OCI-LY1 (cell line): Measurements from ENCODE around the gene LGMN.

ENCODE experiments used
- H2AFZ ChIP-seq: fragments of 200-600 bp; sonication (generic), shearing (Covaris generic); 2 replicates; pipeline ENCODE4 v1.6.0; 2014; ENCODE audit warnings: antibody characterized with exemption, mild to moderate bottlenecking, low read length
- H3F3A ChIP-seq: fragments of 200-600 bp; sonication (generic), shearing (Covaris generic); 2 replicates; pipeline ENCODE4 v1.6.0; 2014; ENCODE audit warnings: mild to moderate bottlenecking, antibody characterized with exemption, low read length, moderate library complexity; ENCODE audit not compliant: insufficient read depth
- H3K27ac ChIP-seq: fragments of 200-600 bp; sonication (generic); 2 replicates; pipeline ENCODE4 v1.5.1; 2014; ENCODE audit warnings: low read length, mixed run types, mild to moderate bottlenecking, low read depth; ENCODE audit not compliant: poor library complexity, severe bottlenecking
- H3K27me3 ChIP-seq: fragments of 200-600 bp; sonication (generic); 2 replicates; pipeline ENCODE4 v1.6.0; 2014; ENCODE audit warnings: antibody characterized with exemption, mild to moderate bottlenecking, low read length, moderate library complexity; ENCODE audit not compliant: insufficient read depth
- H3K36me3 ChIP-seq: fragments of 200-600 bp; sonication (generic); 2 replicates; pipeline ENCODE4 v1.6.1; 2014; ENCODE audit warnings: mild to moderate bottlenecking, antibody characterized with exemption, low read length, moderate library complexity, mixed read lengths; ENCODE audit not compliant: insufficient read depth
- H3K4me1 ChIP-seq: fragments of 200-600 bp; sonication (generic); 2 replicates; pipeline ENCODE4 v1.5.1; 2014; ENCODE audit warnings: mild to moderate bottlenecking, low read length, moderate library complexity; ENCODE audit not compliant: insufficient read depth, severe bottlenecking
- H3K4me2 ChIP-seq: fragments of 200-600 bp; sonication (generic), shearing (Covaris generic); 2 replicates; pipeline ENCODE4 v1.6.1; 2014; ENCODE audit warnings: low read length
- H3K4me3 ChIP-seq: fragments of 200-600 bp; sonication (generic); 2 replicates; pipeline ENCODE4 v1.5.1; 2014; ENCODE audit warnings: low read length, low read depth, mild to moderate bottlenecking, mixed read lengths; ENCODE audit not compliant: poor library complexity, severe bottlenecking
- H3K79me2 ChIP-seq: fragments of 200-600 bp; shearing (Covaris generic); 2 replicates; pipeline ENCODE4 v1.6.1; 2016; ENCODE audit warnings: mixed run types, low read length, mixed read lengths; ENCODE audit not compliant: insufficient read depth
- H3K9ac ChIP-seq: fragments of 200-600 bp; sonication (generic), shearing (Covaris generic); 2 replicates; pipeline ENCODE4 v1.6.1; 2014; ENCODE audit warnings: mild to moderate bottlenecking, low read length, mixed read lengths
- H3K9me2 ChIP-seq: fragments of 200-600 bp; sonication (generic), shearing (Covaris generic); 2 replicates; pipeline ENCODE4 v1.6.1; 2014; ENCODE audit warnings: low read depth, mild to moderate bottlenecking, low read length, mixed read lengths
- H3K9me3 ChIP-seq: fragments of 200-600 bp; shearing (Covaris generic); 2 replicates; pipeline ENCODE4 v1.6.1; 2014; ENCODE audit warnings: low read length, mixed read lengths
- H4K20me1 ChIP-seq: fragments of 200-600 bp; sonication (generic), shearing (Covaris generic); 2 replicates; pipeline ENCODE4 v1.6.0; 2016; ENCODE audit warnings: mild to moderate bottlenecking, low read length; ENCODE audit not compliant: insufficient read depth
- EZH2 ChIP-seq: fragments of 200-600 bp; sonication (generic), shearing (Covaris generic); IDR thresholded peaks from 2 replicates; pipeline ENCODE4 v1.8.0; 2017; ENCODE audit warnings: borderline replicate concordance, mixed run types, mild to moderate bottlenecking, antibody characterized with exemption, low read length, moderate library complexity, mixed read lengths
- TF ChIP-seq, protein P1 (sequence below): fragments of 200-600 bp; sonication (generic), shearing (Covaris generic); IDR thresholded peaks from 2 replicates; pipeline ENCODE4 v1.5.1; 2017; ENCODE audit warnings: mild to moderate bottlenecking, antibody characterized with exemption, low read length, moderate library complexity, mixed read lengths

LGMN gene

DNA sequence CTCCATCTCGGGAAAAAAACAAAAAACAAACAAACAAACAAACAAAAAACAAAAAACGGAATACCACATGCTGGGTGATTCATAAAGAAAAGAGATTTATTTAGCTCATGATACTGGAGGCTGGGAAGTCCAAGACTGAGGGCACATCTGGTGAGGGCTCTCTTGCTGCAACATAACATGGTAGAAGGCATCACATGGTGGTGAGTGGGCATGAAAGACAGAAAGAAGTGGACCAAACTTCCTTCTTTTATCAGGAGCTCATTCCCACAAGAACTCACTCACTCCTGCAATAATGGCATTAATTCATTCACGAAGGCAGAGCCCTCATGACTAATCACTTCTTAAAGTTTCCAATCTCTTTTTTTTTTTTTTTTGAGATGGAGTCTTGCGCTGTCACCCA, 8.0 kb upstream of the LGMN start:
- Histone ChIP-seq H3K9me3 (no peaks in the 10 kb centered on the region), H3K9ac (no peak overlapping the region), H3K4me3 (no peak overlapping the region), H3K9me2 (no peaks in the 10 kb centered on the region), H3K27ac (no peak overlapping the region), H3K27me3 (no peaks in the 10 kb centered on the region), H3F3A (no peaks in the 10 kb centered on the region), H3K4me2 (no peak overlapping the region), H3K36me3 (no peaks in the 10 kb centered on the region), H2AFZ (no peak overlapping the region), H3K79me2 (no peaks in the 10 kb centered on the region), H4K20me1 (no peaks in the 10 kb centered on the region), H3K4me1 (no peaks in the 10 kb centered on the region)
- TF ChIP-seq, protein P1, sequence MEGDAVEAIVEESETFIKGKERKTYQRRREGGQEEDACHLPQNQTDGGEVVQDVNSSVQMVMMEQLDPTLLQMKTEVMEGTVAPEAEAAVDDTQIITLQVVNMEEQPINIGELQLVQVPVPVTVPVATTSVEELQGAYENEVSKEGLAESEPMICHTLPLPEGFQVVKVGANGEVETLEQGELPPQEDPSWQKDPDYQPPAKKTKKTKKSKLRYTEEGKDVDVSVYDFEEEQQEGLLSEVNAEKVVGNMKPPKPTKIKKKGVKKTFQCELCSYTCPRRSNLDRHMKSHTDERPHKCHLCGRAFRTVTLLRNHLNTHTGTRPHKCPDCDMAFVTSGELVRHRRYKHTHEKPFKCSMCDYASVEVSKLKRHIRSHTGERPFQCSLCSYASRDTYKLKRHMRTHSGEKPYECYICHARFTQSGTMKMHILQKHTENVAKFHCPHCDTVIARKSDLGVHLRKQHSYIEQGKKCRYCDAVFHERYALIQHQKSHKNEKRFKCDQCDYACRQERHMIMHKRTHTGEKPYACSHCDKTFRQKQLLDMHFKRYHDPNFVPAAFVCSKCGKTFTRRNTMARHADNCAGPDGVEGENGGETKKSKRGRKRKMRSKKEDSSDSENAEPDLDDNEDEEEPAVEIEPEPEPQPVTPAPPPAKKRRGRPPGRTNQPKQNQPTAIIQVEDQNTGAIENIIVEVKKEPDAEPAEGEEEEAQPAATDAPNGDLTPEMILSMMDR = no peak
- TF ChIP-seq EZH2 = no peak

DNA sequence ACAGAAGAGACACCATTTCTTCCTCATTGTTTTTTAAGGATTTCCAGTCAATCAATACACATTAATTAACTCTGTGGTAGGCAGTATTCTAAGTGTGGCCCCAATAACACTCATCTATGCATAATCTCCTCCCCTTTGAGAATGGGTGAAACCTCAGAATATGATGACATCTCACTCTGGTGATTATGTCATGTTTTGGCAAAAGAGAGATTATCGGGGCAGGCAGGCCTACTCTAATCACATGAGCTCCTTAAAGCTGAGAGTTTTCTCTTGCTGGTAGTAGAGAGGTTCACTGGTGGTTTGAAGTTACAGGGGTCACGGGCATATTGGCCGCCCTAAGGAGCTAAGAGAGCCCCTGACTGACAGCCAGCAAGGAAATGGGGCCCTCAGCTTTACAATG, 7.1 kb upstream of the LGMN start:
- H3K27ac ChIP-seq = no peak overlapping the region
- no peak overlapping the region for H3K9ac ChIP-seq

DNA sequence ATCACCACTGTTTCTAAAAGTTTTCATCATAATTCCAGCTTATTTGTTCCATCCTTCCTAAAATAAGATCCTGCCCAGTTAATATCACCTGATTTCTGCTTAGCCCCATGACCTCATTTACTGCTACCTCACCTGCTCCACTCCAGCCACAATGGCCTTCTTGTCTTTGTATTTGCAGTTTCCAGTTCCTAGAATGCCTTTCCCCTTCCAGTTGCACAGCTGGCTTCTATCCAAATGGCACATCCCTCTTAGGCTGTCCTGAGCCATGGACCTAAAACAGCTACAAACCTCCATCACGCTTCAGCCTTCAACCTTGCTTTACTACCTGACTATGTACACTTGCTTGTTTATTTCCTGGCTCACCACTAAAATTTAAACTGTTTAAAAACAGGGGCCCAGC, 6.5 kb upstream of the LGMN start:
- no peak overlapping the region for H3K27ac ChIP-seq
- TF ChIP-seq, protein P1 = no peak
- no peak for TF ChIP-seq EZH2
- no peak overlapping the region for H3K4me2 ChIP-seq
- H3F3A ChIP-seq = no peaks in the 10 kb centered on the region
- H4K20me1 ChIP-seq = no peaks in the 10 kb centered on the region
- H3K9me2 ChIP-seq = no peaks in the 10 kb centered on the region
- no peaks in the 10 kb centered on the region for H3K4me1 ChIP-seq
- H3K9me3 ChIP-seq = no peaks in the 10 kb centered on the region
- H3K79me2 ChIP-seq = no peaks in the 10 kb centered on the region
- no peaks in the 10 kb centered on the region for H3K36me3 ChIP-seq
- no peak overlapping the region for H3K4me3 ChIP-seq
- H3K9ac ChIP-seq = no peak overlapping the region
- H2AFZ ChIP-seq = no peak overlapping the region
- H3K27me3 ChIP-seq = 0 out of 2 replicates have a peak, but pooled peaks cover 3% of the 10 kb centered on the region

More for the DNA sequence above, 7.1 kb upstream of the LGMN start:
- no peaks in the 10 kb centered on the region for H3K36me3 ChIP-seq
- H3F3A ChIP-seq = no peaks in the 10 kb centered on the region
- no peaks in the 10 kb centered on the region for H3K9me3 ChIP-seq
- H3K9me2 ChIP-seq = no peaks in the 10 kb centered on the region
- no peaks in the 10 kb centered on the region for H4K20me1 ChIP-seq
- H3K4me2 ChIP-seq = no peak overlapping the region
- no peak overlapping the region for H2AFZ ChIP-seq
- no peaks in the 10 kb centered on the region for H3K4me1 ChIP-seq
- TF ChIP-seq, protein P1 = no peak
- TF ChIP-seq EZH2 = no peak
- H3K79me2 ChIP-seq = no peaks in the 10 kb centered on the region
- H3K27me3 ChIP-seq = no peaks in the 10 kb centered on the region
- H3K4me3 ChIP-seq = no peak overlapping the region
